Measurements from ENCODE around the gene ADCY2. TPM values are rescaled to one million over a fixed set of nuclear protein-coding genes. Genes with fewer than 3 reads are reported as not detected.
A peak's percentile ranks its signal among the peaks of the same experiment; 100 is the strongest.

The ADCY2 gene
- total and polyA plus RNA-seq, 2 experiments from 2014 or later: 23.8 to 74.9 TPM

- H3K36me3 ChIP-seq (ENCODE audit: insufficient read depth): no peaks in the 10 kb centered on the region
- Mint-ChIP-seq H3K27me3 (ENCODE audit: insufficient read depth, low read depth, poor library complexity) (peaks cover 6% of the 10 kb centered on the region), H3K27ac (no peak overlapping the region), H3K36me3 (ENCODE audit: low read depth) (peaks cover 37% of the 10 kb centered on the region), H3K4me1 (peaks cover 29% of the 10 kb centered on the region), H3K4me3 (no peak overlapping the region), H3K9me3 (peaks cover 19% of the 10 kb centered on the region)
- H3K4me1 ChIP-seq (ENCODE audit: insufficient read depth): peaks cover 23% of the 10 kb centered on the region
- peak; percentile 54 for ATAC-seq
- no peaks in the 10 kb centered on the region for H3K27me3 ChIP-seq (ENCODE audit: insufficient read depth)
- no peaks in the 10 kb centered on the region; the same call in 1 of the 2 replicates for H3F3A ChIP-seq (replicated peaks; ENCODE audit: low read depth)
- peaks cover 15% of the 10 kb centered on the region; the same call in 1 of the 2 replicates for H4K20me1 ChIP-seq (replicated peaks; ENCODE audit: insufficient read depth)
- DNase-seq (ENCODE audit: low spot score): peak; percentile 47
- TF ChIP-seq CTCF (conservative IDR thresholded peaks at IDR 0.05; ENCODE audit: low read depth in 2 of 2) (peak; percentile 38 to 64), REST (IDR thresholded peaks at IDR 0.05; ENCODE audit: unreplicated experiment) (no peak)
- peaks cover 95% of the 10 kb centered on the region for H3K79me2 ChIP-seq (replicated peaks; ENCODE audit: insufficient read depth)
- H3K27ac ChIP-seq (ENCODE audit: low read depth): no peak overlapping the region
- H2AFZ ChIP-seq: no peak overlapping the region
- H3K4me2 ChIP-seq: no peak overlapping the region; the same call in 1 of the 2 replicates
- peaks cover 7% of the 10 kb centered on the region; the same call in 1 of the 2 replicates for H3K9me2 ChIP-seq (ENCODE audit: insufficient read depth)
- H3K4me3 ChIP-seq: no peak overlapping the region
Measured at GRCh38 chr5:7474821-7475403, 79.0 kb downstream of the ADCY2 start.

GRCh38 chr5:7478459-7478858 is 82.5 kb downstream of the ADCY2 start:
- H3K27ac Mint-ChIP-seq: no peak overlapping the region
- no peaks in the 10 kb centered on the region for H3K36me3 ChIP-seq (ENCODE audit: insufficient read depth)
- no peak for TF ChIP-seq ETS1 (IDR thresholded peaks at IDR 0.05)
- TF ChIP-seq NANOG (IDR thresholded peaks at IDR 0.05; ENCODE audit: borderline replicate concordance): no peak
- no peak for TF ChIP-seq ZNF462 (CRISPR knock-in tag; IDR thresholded peaks at IDR 0.05)

More at GRCh38 chr5:7478459-7478858, 82.5 kb downstream of the ADCY2 start:
- no peak overlapping the region for H3K4me3 Mint-ChIP-seq
- peaks cover 95% of the 10 kb centered on the region for H3K79me2 ChIP-seq (replicated peaks; ENCODE audit: insufficient read depth)
- peaks cover 24% of the 10 kb centered on the region for H4K20me1 ChIP-seq (replicated peaks; ENCODE audit: insufficient read depth)
- H3K4me1 ChIP-seq (ENCODE audit: insufficient read depth): peaks cover 9% of the 10 kb centered on the region; the same call in 1 of the 2 replicates
- no peak overlapping the region for H2AFZ ChIP-seq
- H3K4me1 Mint-ChIP-seq: peaks cover 18% of the 10 kb centered on the region
- H3K4me2 ChIP-seq: no peak overlapping the region
- no peak for DNase-seq (ENCODE audit: low spot score)
- no peak overlapping the region for H3K4me3 ChIP-seq
- no peak overlapping the region for H3K27ac ChIP-seq (ENCODE audit: low read depth)
- H3K9me2 ChIP-seq (ENCODE audit: insufficient read depth): no peaks in the 10 kb centered on the region
- H3K9me3 Mint-ChIP-seq: no peaks in the 10 kb centered on the region
- H3K27me3 Mint-ChIP-seq (ENCODE audit: insufficient read depth, low read depth, poor library complexity): peaks cover 6% of the 10 kb centered on the region
- H3K27me3 ChIP-seq (ENCODE audit: insufficient read depth): no peaks in the 10 kb centered on the region
- peaks cover 13% of the 10 kb centered on the region for H3K36me3 Mint-ChIP-seq (ENCODE audit: low read depth)
- ATAC-seq: no peak
- no peaks in the 10 kb centered on the region for H3F3A ChIP-seq (replicated peaks; ENCODE audit: low read depth)

Data from GM23338 (cell line).